Stimulated activated CD4-positive, alpha-beta T cell treated with anti-CD3 and anti-CD28 coated beads, Interleukin-2, amount 100 ng/mL, for 48 hours (primary cell): ENCODE results near the gene STRN4.
"Not testable (repeated sequence)": the region's sequence is repeated elsewhere in the genome, so short reads cannot be mapped to it uniquely, and the experiment has no call there.

Experiments
- DNase-seq, 2 donors: peaks; one replicate each; pipeline ENCODE4 v3.0.0-alpha.2; 2020

STRN4 gene

DNA sequence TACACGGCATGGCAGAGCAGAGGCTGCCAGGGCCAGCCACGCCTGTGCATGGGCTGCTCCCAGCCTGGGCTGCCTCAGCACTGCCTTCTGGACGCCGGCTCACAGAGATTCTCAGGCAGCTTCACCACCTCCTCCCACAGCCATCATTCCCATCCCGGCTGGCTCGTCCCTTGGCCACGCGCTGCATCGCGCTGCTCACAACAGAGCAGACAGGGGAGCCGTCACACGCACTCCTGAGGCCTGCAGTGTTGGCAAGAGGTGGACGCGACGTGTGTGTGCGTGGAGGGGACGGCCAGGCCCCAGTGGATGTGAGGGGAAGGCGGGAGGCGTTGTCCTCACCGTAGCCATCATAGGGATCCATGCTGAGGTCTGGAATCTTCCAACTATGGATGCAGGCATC lies 21.8 kb downstream of the STRN4 start:
- no peak for DNase-seq

DNA sequence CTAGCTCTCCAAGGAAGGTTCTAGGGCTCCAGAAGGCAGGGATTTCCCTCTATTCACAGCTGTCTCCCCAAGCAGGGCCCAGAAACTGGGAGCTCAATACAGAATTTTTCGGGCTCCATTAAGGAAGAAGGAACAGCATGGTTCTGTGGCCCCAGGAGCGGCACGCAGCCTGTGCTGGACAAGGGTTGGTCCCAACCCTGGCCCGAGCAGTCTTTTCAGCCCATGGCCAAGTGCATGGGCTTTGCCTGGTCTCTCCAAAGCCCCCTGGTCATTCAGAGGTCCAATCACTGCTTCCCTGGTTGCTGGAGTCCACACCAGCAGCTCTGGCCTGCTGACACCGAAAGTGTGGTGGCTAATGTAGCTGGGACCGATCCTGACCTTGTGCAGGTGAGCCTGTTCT lies 22.8 kb downstream of the STRN4 start:
- DNase-seq: no peak

DNA sequence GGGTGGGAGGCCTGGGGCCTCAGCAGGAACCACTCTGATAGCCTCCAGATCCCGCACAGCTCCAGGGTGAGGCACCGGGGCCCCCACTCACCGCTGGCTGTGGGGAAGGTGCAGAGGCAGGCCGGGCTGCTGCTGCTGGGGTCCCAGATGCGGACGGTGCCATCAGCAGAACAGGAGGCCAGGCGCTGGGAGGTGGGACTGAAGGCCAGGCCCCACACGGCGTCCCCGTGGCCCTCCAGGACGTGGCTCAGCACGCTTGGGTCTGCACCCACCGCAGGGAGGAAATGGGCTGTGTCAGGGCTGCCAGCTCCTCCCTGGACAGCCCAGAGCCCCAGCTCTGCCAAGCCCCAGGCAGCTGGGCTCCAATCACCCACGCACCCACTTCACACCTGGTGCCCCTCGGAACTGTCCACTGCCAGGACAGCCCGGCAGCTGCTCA lies 23.2 kb downstream of the STRN4 start:
- no peak for DNase-seq

DNA sequence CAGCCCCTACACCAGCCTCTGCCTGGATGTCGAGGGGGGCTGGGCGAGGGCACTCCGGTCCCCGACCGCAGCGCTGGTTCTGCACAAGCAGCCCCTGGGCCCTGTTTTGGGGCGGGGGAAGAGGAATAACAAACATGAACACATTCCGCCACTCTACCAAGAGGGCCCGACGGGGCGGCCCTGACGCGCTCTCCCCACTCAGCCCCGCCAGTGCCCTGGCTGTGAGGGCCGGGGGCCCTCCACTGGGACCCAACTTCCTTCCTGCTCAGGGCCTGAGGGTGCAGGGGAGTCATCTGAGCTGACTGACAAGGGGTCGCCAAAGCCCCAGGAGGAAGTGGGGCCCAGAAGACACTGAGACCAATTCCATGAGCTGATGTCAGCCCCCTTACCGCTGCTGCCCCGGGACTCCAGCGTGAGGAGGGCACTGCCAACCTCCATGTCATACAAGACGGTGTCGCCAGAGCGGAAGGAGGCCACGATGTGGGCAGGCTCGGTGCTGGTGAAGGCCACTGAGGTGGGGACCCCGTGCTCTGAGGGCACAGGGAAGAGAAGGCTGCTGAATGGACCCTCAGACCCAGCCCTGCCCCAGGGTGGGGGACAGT lies 23.7 kb downstream of the STRN4 start:
- DNase-seq: no peak

DNA sequence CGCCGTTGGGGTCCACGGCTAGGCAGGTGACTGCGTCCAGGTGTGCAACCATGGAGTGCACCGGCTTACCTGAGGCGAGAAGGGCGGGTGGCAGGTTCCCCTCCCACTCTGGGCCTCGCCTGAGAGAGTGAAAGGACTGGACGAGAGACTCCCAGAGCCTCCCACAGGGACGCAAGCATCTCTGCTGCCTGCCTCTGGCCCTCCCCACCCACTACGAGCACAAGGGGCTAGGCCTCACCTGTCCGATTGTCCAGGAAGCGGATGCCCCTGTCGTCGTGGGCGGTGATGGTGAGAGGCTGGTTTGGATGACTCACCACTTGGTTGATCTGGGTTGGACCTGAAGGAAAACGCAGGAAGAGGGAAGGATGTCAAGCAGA lies 24.3 kb downstream of the STRN4 start:
- no peak for DNase-seq

DNA sequence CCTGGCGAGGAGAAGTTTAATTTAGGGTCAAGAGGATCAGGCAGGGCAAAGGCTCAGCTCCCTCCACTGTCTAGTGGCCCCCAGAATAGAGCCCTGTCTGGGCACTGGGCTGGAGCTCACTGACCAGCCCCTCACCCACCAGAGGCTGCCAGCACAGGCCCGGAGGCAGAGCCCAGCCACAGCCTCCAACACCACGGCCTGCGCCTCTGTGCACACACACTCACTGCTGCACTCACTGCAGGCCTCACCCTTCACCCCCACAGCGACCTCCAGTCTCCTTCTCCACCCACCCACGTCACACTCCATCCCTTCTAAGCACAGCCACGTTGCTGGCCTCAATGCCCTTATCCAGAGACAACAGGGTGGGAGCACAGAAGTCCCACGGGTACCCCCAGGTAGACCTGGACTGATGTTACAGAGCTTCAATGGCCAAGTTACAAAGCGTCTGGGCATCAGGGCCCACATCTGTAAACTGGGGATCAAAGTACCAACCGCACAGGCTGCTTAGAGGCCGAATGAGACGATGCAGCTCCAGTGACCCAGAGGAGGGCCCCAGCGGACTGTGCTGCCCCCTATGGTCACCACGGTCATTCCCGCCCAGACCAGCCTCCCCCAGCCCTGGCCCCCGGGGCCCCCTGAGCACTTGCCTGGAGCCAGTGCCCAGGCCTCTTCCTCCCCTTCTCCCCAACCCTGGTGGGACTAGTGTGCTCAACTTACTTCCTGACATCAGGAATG lies 24.8 kb downstream of the STRN4 start:
- DNase-seq: no peak

DNA sequence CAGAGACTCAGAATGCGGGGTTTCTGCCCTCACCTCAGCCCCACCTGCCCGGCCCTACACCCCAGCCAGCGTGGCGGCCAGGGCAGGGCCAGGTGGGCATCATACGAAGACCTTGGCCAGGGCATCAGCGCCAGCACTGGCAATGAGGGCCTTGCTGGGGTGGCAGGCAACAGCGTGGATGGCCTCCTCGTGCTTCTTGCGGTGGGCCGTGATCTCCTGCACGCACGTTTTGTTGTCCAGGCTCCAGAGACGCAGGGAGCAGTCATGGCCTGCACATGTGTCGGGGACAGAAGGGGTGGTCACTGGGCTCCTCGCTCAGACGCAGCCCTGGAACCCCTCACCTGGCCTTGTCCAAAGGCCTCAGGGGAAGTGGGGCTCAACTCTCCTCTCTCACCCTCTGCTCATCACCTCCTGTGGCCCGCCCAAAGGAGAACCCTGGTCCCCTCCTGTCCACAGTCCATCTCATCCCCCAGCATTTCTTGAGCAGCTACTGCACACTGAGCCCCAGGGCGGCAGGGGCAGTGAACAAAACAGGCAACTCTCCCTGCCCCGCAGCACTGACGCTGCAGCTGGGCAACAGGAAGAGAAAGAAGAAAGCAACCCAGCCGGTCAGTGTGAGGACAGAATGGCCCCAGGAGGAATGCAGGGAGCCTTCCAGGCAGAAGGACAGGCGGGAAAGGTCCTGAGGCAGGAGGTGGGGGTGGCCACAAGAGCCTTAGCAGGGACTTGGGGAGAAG lies 25.6 kb downstream of the STRN4 start:
- no peak for DNase-seq

DNA sequence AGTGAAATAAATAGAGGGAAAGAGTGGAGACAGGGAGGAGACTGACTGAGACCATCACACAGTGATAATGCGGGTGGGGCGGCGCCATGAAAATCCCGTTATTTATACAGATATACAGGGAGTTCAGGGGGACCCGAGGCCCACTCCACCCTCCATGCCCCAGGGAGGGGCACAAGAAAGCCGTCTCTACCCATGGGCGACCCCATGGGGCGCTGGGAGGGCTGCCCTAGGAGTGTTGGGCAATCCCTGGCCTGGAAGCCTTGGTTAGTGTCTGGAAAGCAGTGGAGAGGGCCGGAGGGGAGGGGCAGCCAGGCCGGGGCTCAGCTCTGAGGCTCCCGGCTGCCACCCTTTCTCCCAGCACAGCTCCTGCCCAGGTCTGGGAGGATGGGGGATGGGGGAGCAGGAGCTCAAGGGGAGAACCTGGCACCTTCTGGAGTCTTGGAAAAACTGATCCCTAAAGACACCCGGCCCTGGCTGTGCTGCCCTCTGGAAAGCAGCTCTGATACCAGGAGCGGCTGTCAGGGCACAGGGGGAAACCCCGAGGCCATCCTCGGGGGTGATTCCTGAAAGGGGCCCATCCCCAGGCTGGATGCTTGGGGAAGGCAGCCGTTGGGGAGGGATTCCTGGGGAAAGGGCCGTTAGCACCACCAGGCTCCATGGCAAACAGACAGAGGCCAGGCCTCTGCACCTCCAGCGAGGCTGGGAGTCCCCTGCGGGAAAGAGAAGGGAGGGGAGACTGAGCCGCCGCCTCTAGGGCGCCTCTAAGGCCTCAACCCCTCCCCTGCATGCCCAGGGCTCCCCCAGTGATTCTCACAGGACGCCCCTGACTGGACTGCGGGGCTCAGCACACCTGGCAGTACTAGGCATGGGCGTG lies 26.4 kb downstream of the STRN4 start:
- DNase-seq: no peak

DNA sequence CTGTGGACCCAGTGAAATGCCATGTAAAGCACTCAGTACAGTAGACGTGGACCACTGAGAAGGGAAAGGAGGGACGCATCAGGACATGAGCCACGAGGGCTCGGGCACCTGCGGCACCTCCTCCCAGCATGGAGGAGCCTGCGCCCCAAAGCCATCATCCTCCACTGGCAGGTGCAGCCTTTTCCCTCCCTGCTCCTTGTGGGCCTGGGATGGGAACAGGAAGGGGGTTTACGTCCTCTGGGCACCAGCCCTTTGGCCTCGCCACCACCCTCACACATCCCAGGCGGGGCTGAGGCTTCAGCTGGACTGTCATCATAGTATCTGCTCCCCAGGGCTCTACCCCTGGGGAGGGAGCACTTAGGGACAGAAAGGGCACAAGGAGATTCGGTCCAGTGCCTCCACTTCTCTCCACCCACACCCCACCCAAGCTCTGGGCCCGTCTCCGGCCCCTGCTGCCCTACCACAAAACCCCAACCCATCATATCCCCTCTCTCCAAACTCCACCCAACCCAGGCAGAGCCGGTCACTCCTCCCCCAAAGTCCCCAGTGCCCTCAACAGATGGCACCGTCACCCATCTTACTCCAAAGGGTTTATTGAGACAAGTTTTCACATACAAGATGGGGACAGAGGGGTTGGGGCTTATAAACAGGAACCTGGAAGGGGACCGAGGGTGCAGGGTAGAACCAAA lies 27.2 kb downstream of the STRN4 start:
- DNase-seq: no peak

DNA sequence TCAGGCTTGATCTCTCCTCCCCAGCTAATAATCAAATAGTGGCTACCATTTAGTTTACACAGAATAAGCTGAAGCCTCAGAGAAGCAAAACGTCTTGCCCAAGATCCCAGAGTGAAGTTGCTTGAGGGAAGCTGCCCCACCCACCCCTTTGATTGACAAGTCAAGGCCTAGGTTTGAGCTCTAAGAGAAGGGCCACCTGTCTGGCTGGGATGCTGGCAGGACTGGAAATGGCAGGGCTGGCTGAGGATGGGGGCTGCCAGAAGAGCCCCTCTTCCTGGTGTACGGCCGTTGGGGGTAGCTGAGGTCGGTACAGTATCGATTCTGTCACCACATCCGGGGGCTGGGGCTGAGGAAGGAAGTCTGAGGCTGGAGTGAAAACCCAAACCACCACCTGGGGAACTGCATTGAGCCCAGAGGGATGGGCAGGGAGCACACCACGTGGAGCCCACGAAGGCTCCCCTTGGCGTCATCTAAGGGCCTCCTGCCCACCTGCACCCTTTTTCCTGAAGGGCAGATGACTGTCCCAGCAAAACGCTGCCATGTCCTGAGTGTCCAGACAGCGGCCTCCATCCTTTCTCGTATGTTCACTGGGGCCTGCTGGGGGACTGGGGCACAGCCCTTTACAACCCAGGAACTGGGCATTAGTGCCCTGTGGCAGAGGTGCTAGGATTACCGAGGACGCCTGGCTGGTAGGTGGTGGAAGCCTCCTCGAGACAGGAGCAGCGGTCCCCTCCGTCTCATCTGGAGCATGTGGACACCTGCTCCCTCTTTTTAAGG lies 27.9 kb downstream of the STRN4 start:
- DNase-seq: peak in 1 of 2 donors; percentile 43

DNA sequence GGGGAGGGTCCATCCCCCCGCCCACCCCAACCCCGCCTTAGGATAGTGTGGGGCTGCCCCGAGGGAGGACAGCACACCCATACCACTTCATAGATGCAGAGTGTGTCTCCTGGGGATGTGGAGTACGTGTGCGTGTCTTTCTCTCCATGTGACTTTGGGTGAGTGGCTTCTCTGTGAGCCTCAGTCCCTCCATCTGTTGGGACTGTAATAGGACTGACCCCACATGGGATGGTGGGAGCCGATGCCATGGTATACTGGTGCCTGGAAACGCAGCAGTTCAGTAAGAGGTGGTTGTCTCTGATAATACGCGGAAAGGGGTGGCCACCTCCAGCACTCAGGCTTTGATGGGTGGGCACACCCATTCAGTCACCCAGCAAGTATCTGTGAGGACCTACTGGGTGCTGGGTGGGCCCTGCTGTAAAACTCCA lies 28.5 kb downstream of the STRN4 start:
- no peak for DNase-seq

DNA sequence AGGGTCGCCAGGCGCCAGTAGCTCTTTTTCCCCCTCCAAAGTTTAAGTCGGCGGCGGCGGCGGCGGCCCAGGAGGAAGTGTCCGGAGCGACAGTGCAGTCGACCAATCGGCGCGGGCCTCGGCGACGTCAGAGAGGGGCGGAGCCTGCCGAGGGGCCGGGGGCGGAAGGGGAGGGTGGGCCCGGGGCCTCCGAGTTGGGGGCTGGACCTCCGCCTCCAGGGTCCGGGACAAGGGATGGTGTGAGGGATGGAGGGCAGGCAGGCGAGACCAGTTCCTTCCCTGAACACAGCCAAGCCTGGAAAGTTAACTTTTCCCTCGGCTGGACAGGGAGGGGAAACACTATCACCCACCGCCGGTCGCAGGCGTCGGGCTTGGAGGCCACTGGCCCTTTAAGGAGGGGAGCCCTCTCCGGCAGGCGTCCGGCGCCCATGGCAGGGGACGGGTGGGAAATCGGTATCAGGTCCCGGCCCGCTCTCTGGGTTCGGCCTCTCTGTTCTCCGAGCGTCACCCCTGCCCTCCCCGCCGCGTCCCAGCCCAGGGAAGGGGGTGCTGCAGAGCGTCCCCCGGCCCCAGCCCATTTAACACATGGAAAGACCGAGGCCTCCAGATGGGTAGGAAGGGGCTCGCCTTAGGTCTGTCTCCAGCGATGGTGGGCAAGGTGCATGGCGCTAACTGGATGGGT lies 29.1 kb downstream of the STRN4 start, which contains the start of gene PRKD2:
TSS of gene PRKD2 (minus strand) at position 81 of the 682 bp plus-strand sequence. CDS start 744 bp downstream, outside the sequence.
- DNase-seq: peak; percentile 90 to 91

DNA sequence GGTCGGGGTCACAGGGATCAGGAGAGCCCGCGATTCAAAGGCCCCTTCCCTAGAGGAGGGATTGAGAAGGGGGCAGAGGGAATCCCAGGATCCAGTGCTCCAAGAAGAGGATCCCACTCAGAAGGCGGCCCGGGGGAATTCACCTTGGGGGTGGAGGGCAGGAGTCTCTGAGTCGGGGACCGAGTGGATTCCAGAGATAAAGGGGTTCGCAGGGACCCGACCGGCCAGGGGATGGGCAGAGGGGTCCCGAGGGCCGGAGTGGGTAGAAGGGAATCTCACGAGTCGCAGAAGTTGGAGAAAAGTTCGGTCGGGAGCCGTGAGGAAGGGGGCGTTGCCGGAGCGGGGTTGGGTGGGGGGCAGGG lies 29.6 kb downstream of the STRN4 start:
- DNase-seq: no peak

DNA sequence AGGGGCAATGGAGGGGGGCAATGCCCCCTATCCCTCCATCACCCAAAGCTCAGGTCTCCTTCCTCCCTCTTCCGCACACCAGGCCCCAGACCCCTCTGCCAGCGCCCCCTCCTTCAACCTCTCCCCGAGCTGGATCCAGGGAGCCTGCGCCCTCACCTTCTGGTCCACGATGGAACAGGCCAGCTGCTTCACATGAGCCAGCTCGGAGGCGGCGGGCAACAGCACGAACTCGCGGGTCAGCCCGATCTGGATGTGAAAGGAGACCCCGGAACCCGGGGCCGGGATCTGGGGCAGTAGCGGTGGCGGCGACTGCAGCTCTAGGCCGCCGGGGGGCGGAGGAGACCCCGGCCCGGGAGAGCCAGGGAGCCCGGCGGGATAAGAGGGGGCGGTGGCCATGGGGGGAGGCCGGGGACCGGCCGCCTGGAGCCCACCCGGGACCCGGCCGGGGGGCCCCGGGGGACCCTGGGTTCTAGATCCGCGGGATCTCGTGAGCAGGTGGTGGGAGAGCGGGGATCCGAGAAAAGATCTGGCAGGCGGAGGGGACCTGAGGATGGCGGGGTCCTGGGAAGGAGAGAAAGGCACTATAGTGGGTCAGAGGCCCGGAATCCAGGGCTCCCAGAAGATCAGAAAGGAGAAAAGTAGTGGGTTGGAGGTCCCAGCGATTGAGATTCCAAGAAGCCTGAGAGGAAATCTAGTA lies 30.1 kb downstream of the STRN4 start:
- peak in 1 of 2 donors; percentile 13 for DNase-seq

DNA sequence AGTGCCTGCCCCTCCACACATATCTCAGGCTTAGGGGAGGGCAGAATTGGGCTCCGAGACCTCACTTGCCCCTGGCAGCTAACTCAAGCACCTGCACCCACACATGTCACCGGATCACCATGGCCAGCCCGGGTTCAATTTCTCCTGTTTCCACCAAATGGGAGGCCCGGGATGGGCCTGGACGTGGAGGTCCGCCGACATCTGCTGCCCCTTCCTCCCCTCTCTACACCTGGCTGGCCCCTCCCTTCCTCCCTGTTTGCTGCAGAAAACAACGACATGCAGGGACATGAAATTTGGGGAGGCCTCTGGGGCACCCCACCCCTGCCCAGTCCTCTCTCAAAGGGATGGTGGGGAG lies 30.7 kb downstream of the STRN4 start:
- no peak for DNase-seq

DNA sequence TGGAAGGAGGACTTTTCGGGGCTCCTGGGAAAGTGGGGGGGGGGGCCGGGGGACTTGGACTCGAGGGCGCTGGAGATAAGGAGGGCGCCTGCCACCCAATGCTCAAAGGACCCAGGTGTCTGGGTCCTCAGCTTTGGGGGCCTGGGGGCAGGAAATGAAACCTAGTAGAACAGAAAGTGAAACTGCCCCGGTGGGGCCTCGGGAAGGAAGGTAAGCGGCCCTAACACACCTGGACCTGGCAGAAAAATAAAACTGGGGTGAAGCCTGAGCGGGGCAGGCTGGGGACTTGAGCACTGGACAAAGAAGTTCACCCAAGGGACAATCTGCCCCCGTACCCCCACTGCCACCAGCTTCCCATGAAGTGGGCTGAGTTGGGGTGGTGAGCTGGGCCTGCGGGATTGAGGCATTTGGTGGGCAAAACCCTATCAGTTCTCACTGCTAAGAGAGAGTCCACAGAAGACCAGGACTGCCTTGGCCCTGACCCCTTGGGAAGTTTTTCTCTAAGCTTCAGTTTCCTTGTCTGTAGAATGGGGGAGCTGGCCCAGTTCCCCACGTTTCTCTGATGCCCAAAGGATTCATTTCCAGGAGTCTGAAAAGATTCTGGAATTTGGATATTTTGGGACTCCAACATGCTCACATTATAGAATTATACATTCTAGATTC lies 31.7 kb downstream of the STRN4 start:
- peak in 1 of 2 donors; percentile 47 for DNase-seq

DNA sequence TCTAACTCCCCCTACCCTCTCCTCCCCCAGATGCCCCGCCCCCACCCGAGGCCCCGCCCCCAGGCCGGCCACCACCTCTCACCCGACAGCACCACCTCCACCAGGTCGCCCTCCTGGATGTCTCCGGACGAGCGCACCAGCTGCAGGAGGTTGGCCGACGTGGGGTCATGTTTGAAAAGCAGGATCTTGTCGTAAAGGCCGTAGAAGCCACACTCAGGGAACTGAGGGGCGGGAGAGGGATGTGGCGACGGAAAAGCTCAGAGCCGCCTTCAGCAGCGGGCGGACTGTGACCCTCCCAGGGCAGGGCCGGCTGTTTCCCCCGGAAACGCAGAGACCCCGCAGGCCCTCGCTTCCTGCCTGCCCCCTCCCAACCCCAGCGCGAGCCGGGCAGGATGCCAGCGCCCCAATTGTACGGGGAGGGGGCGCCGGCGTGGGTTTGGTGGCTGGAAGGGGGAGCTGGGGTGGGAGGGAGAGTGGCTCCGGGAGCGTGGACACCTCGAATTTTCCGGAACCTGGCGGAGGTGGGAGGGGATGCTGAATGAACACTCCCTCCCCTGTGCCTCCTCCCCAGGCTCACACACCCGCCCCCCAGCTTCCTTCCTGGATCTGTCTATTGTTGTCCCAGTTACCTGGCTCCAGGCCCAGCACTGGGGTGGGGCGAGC lies 32.3 kb downstream of the STRN4 start:
- peak in 1 of 2 donors; percentile 60 for DNase-seq

DNA sequence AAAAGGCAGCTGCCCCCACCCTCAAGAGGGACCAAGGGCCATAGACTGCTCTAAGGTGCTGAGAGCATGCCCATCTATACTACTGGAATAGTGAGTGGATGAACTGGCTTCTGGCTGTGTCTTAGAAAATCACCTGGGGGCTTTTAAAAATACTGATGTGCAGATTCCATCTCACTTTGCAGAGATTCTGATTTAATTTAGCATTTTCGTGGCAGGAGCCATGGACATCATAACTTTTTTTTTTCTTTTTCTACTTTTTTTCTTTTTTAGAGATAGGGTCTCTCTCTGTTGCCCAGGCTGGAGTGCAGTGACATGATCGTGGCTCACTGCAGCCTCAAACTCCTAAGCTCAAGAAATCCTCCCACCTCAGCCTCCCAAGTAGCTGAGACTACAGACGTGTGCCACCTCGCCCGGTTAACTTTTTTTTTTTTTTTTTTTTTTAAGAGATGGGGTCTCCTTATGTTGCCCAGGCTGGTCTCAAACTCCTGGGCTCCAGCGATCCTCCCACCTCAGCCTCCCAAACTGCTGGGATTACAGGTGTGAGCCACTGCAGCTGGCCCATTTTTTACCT lies 33.4 kb downstream of the STRN4 start:
- not testable (repeated sequence) for DNase-seq

DNA sequence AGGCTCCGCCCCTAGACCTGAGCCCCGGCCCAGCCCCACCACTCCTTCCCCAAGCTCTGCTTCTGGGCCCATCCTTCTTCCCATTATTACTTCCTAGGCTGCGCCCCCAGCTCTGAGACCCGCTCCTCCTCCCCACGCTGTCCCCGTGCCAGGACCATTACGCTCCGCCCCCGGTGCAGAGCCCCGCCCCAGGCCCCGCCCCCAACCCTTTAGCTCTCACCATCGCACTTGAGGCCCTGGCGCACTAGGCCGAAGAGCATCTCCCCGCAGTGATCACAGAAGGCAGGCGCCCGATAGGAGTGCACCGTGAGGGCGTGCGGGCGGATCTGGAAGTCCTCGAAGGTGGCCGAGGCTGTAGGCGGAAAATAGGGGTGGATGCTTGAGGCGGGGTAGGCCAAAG lies 35.6 kb downstream of the STRN4 start:
- DNase-seq: no peak
